OCI-LY3 (cell line): ENCODE data around the gene TOMM40.

Source experiments
- CTCF ChIP-seq: fragments of 200-600, 300-600 bp; sonication (generic); IDR thresholded peaks from 2 replicates; pipeline ENCODE4 v1.5.1; 2014; ENCODE audit warnings: antibody characterized with exemption, low read length, low read depth
- EZH2phosphoT487 ChIP-seq: fragments of 200-600 bp; shearing (Covaris generic); IDR thresholded peaks from 2 replicates; pipeline ENCODE4 v1.6.1; 2018; ENCODE audit warnings: antibody characterized with exemption, mixed run types, low read depth

- TF ChIP-seq CTCF: no peak
- TF ChIP-seq EZH2phosphoT487: no peak
Measured at GRCh38 chr19:44887648-44888047, 3.4 kb upstream of the TOMM40 start.
